Panc1 (cell line): ENCODE measurements around the gene ATP6V1G1. TPM values are rescaled to one million over a fixed set of nuclear protein-coding genes. Genes with fewer than 3 reads are reported as not detected.

Experiments used
- ATAC-seq: fragments of 200-7000 bp; cut with Tn5 transposase; 2 replicates; pipeline ENCODE4 v1.9.1; 2020; ENCODE audit warnings: mild to moderate bottlenecking, moderate library complexity
- BruUV-seq: library from RNA; stranded (reverse); fragments of 400-500 nt; replicated peaks from 2 replicates; lab custom pipeline; 2021; lab: Mats Ljungman, UMichigan
- CTCF ChIA-PET: fragments of 300-600 bp; sonication (Branson Sonifier 250); formaldehyde crosslinking; loops from one replicate; lab custom pipeline; 2022; ENCODE audit warnings: antibody characterized with exemption; lab: Charles Lee
- POLR2A ChIA-PET: fragments of 300-600 bp; sonication (Branson Sonifier 250); formaldehyde crosslinking; loops from one replicate; lab custom pipeline; 2022; ENCODE audit warnings: antibody characterized with exemption; lab: Charles Lee
- DNase-seq: peaks from one replicate; pipeline ENCODE4 v3.0.0-alpha.2; 2010; ENCODE audit warnings: low read depth, low spot score
- H3K27ac ChIP-seq: 2 replicates; pipeline ENCODE4 v1.5.1; 2011; ENCODE audit warnings: mild to moderate bottlenecking, low read length, inconsistent platforms
- H3K27me3 ChIP-seq: fragments of 200-500 bp; sonication (Bioruptor generic); 2 replicates; pipeline ENCODE4 v1.6.0; 2014; ENCODE audit warnings: low read length, inconsistent platforms; ENCODE audit not compliant: control insufficient read depth, insufficient read depth
- H3K36me3 ChIP-seq: fragments of 200-500 bp; sonication (Bioruptor generic); 2 replicates; pipeline ENCODE4 v1.5.1; 2014; ENCODE audit warnings: inconsistent platforms, mild to moderate bottlenecking, low read length, moderate library complexity; ENCODE audit not compliant: control insufficient read depth, insufficient read depth
- H3K4me1 ChIP-seq: 2 replicates; pipeline ENCODE4 v1.5.1; 2011; ENCODE audit warnings: inconsistent platforms, mild to moderate bottlenecking, low read length, moderate library complexity; ENCODE audit not compliant: control insufficient read depth, insufficient read depth
- H3K4me3 ChIP-seq, 2 experiments: 2 replicates each; pipeline ENCODE4 v1.5.1; 2011 to 2012; ENCODE audit warnings: low read depth in 2 of 2, low read length in 2 of 2, mild to moderate bottlenecking in 2 of 2, inconsistent platforms in 1 of 2, moderate library complexity in 1 of 2
- H3K9me3 ChIP-seq: fragments of 200-500 bp; sonication (Bioruptor generic); 2 replicates; pipeline ENCODE4 v1.5.1; 2014; ENCODE audit warnings: low read depth, mild to moderate bottlenecking, inconsistent platforms, low read length, moderate library complexity; ENCODE audit not compliant: control insufficient read depth, insufficient read depth
- CTCF ChIP-seq: fragments of 450-650 bp; IDR thresholded peaks from 2 replicates; pipeline ENCODE4 v1.5.1; 2017; ENCODE audit warnings: mild to moderate bottlenecking
- POLR2AphosphoS5 ChIP-seq: IDR thresholded peaks from 2 replicates; pipeline ENCODE4 v1.6.1; 2012; ENCODE audit warnings: mild to moderate bottlenecking, low read depth, low read length, moderate library complexity
- REST ChIP-seq, 2 experiments: IDR thresholded peaks; 2 replicates each; pipeline ENCODE4 v1.6.1; 2011 to 2012; ENCODE audit warnings: low read depth in 2 of 2, control low read depth in 1 of 2, low read length in 1 of 2, mild to moderate bottlenecking in 1 of 2, moderate library complexity in 1 of 2; ENCODE audit not compliant: insufficient read depth in 1 of 2
- SIN3A ChIP-seq: IDR thresholded peaks from 2 replicates; pipeline ENCODE4 v1.6.1; 2012; ENCODE audit warnings: low read depth, mild to moderate bottlenecking, low read length, moderate library complexity, borderline replicate concordance; ENCODE audit not compliant: insufficient read depth
- TCF7L2 ChIP-seq: IDR thresholded peaks from 2 replicates; pipeline ENCODE4 v1.6.1; 2011; ENCODE audit warnings: mild to moderate bottlenecking, low read depth, low read length, inconsistent platforms
- in situ Hi-C: cut with HindIII; loops from 2 replicates; pipeline ENCODE4 v1.10.0; 2016; ENCODE audit warnings: low sequenced_read_pairs, low pct_unique_long_range_greater_than_20kb
- intact Hi-C: fragments of 100-400 bp; cut with micrococcal nuclease; formaldehyde crosslinking; loops from one replicate; pipeline ENCODE4 v1.10.0; 2022; ENCODE audit not compliant: unreplicated experiment
- total RNA-seq: library from RNA; stranded (reverse); gene quantifications from one replicate; pipeline ENCODE4 v1.2.1, GENCODE V29; 2021; ENCODE audit not compliant: unreplicated experiment

The ATP6V1G1 gene
- total RNA-seq, 1 experiment from 2014 or later = 71.8 TPM

GRCh38 chr9:114553202-114553601 lies 34.4 kb upstream of the ATP6V1G1 start:
- peak overlapping the region; percentile 77 for H3K27ac ChIP-seq

GRCh38 chr9:114555696-114556095 lies 31.9 kb upstream of the ATP6V1G1 start:
- Histone ChIP-seq H3K36me3 (no peaks in the 10 kb centered on the region), H3K4me1 (peaks cover 19% of the 10 kb centered on the region), H3K27me3 (no peaks in the 10 kb centered on the region), H3K27ac (no peak overlapping the region; the same call in 1 of the 2 replicates), H3K4me3 (no peak overlapping the region), H3K9me3 (no peaks in the 10 kb centered on the region)
- in situ Hi-C loops (no loop called here), intact Hi-C loops (no loop called here)
- no peak for DNase-seq
- TF ChIP-seq SIN3A = no peak
- TF ChIP-seq REST (IDR thresholded peaks at IDR 0.05; ENCODE audit: insufficient read depth in 1 of 2, low read depth in 2 of 2, low read length in 1 of 2) = no peak
- TF ChIP-seq CTCF = no peak
- no peak for TF ChIP-seq POLR2AphosphoS5
- no peak for TF ChIP-seq TCF7L2
- POLR2A ChIA-PET = no interaction called here
- CTCF ChIA-PET = no interaction called here
- no TSS peak for BruUV-seq
- no peak for ATAC-seq

More at GRCh38 chr9:114553202-114553601, 34.4 kb upstream of the ATP6V1G1 start:
- no TSS peak for BruUV-seq
- intact Hi-C loops = no loop called here
- peaks cover 15% of the 10 kb centered on the region for H3K4me1 ChIP-seq
- DNase-seq (no peak), ATAC-seq (no peak)
- TF ChIP-seq SIN3A = no peak
- TF ChIP-seq TCF7L2 = no peak
- TF ChIP-seq CTCF = no peak
- no peak for TF ChIP-seq REST (IDR thresholded peaks at IDR 0.05; ENCODE audit: insufficient read depth in 1 of 2, low read depth in 2 of 2, low read length in 1 of 2)
- TF ChIP-seq POLR2AphosphoS5 = no peak
- no peaks in the 10 kb centered on the region for H3K36me3 ChIP-seq
- ChIA-PET CTCF (no interaction called here), POLR2A (no interaction called here)
- no peak overlapping the region for H3K4me3 ChIP-seq
- no peaks in the 10 kb centered on the region for H3K27me3 ChIP-seq
- in situ Hi-C loops = no loop called here
- H3K9me3 ChIP-seq = no peaks in the 10 kb centered on the region
